Right atrium auricular region (tissue), 2 donors: ENCODE results near the gene DYRK1A. TPM values are rescaled to one million over a fixed set of nuclear protein-coding genes. Genes with fewer than 3 reads are reported as not detected.

Experiments used
- DNase-seq: peaks from one replicate; pipeline ENCODE4 v3.0.0-alpha.2; 2019; ENCODE audit warnings: low spot score
- H3K27ac ChIP-seq, 2 donors: fragments of 200-600 bp; sonication (generic); 1 replicate in 1 of 2; 2 replicates in 1 of 2; pipeline ENCODE4 v1.5.1; 2016 to 2019
- H3K27me3 ChIP-seq, 2 donors: fragments of 200-600 bp; sonication (generic); one replicate each; pipeline versions ENCODE4 v1.5.1 to v1.6.0; 2017 to 2019
- H3K36me3 ChIP-seq: fragments of 200-600 bp; sonication (generic); one replicate; pipeline ENCODE4 v1.5.1; 2016
- H3K4me1 ChIP-seq, 2 donors: fragments of 200-600 bp; sonication (generic); one replicate each; pipeline versions ENCODE4 v1.5.1 to v1.6.0; 2017 to 2019
- H3K4me3 ChIP-seq, 2 donors: fragments of 200-600 bp; sonication (generic); 1 replicate in 1 of 2; 2 replicates in 1 of 2; pipeline ENCODE4 v1.5.1; 2017 to 2019; ENCODE audit warnings: mild to moderate bottlenecking in 1 of 2, moderate library complexity in 1 of 2
- H3K9me3 ChIP-seq, 2 donors: fragments of 200-600 bp; sonication (generic); one replicate each; pipeline ENCODE4 v1.5.1; 2019
- total RNA-seq, 2 donors: library from RNA; depleted of rRNA; stranded (reverse); fragments of >200 nt; gene quantifications; one replicate each; pipeline ENCODE4 v1.1.0, GENCODE V29; 2016
- TF ChIP-seq, protein P1 (sequence below), 2 donors: fragments of 200-600 bp; sonication (generic); IDR thresholded peaks; one replicate each; pipeline ENCODE4 v1.5.1; 2019; ENCODE audit warnings: antibody characterized with exemption in 2 of 2

Gene DYRK1A
- total RNA-seq, 2 donors from 2014 or later, result 69.3 to 94.7 TPM

DNA sequence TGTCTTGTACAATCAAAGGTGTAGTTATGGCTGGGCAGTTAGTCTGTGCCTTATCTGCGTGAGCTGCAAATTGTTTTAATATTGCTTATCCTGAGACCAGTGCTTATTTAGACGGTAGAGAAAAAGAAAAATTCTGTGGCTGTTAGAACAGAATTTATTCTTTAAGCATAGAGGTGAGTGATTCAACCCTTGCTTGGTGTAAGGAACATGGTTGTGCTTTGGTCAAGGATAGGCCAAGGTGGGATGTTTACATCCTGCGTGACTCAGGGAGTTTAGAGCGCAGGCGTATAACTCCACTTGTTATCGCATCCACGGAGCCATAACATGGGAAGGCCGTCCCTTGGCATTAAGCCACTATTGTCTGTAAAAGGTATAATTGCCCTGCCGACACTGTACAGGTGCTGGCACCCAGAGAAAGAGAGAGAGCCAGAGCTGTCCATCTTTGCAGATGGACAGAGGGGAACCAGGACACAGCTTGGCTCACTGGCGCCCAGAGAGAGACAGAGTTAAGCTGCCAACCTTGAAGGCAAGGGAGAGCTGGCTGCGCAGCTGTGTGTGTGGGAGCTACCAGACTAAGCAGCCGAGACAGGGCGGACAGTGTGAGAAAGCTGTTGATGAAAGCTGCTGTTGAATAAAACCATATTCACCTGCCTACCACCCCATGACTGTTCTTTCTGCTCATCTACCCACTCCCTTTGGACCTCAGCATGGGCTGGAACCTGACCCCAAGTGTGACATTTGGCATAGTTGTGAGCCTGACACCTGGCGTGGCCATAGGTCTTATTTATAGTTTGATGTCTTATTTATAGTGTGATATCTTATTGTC is 200.4 kb downstream of the DYRK1A start:
- Histone ChIP-seq H3K36me3 (no peaks in the 10 kb centered on the region), H3K4me1 (peaks cover 0 to 24% of the 10 kb centered on the region in 2 donors), H3K27ac (peak overlapping the region; percentile 76 to 99), H3K4me3 (no peak overlapping the region), H3K27me3 (no peaks in the 10 kb centered on the region), H3K9me3 (no peaks in the 10 kb centered on the region)
- TF ChIP-seq, protein P1, sequence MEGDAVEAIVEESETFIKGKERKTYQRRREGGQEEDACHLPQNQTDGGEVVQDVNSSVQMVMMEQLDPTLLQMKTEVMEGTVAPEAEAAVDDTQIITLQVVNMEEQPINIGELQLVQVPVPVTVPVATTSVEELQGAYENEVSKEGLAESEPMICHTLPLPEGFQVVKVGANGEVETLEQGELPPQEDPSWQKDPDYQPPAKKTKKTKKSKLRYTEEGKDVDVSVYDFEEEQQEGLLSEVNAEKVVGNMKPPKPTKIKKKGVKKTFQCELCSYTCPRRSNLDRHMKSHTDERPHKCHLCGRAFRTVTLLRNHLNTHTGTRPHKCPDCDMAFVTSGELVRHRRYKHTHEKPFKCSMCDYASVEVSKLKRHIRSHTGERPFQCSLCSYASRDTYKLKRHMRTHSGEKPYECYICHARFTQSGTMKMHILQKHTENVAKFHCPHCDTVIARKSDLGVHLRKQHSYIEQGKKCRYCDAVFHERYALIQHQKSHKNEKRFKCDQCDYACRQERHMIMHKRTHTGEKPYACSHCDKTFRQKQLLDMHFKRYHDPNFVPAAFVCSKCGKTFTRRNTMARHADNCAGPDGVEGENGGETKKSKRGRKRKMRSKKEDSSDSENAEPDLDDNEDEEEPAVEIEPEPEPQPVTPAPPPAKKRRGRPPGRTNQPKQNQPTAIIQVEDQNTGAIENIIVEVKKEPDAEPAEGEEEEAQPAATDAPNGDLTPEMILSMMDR (IDR thresholded peaks at IDR 0.05), result no peak
- DNase-seq, result no peak

DNA sequence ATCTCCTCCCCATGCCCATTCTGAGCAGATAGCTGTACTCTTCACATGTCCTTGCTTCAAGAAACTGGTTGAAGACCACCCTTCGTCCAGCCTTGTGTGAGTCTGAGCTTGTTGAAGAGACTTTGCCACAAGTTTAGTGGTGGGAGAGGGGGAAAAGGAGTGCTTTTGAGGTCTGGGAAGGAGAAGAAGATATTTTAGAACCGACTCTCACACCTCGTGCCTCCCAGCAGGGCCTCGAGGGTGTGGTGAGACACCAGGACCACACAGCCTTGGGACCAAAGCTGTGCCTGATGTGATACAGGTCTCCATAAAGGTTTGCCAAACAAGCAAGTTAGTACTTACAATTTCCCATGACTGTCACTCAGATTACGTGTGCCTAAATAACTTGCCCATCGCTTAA is 201.8 kb downstream of the DYRK1A start:
- H3K4me1 ChIP-seq, result peaks cover 0 to 14% of the 10 kb centered on the region in 2 donors
- no peaks in the 10 kb centered on the region for H3K9me3 ChIP-seq
- H3K27me3 ChIP-seq, result no peaks in the 10 kb centered on the region
- TF ChIP-seq, protein P1 (IDR thresholded peaks at IDR 0.05), result no peak
- peak overlapping the region; percentile 76 to 99 for H3K27ac ChIP-seq
- DNase-seq, result no peak
- no peaks in the 10 kb centered on the region for H3K36me3 ChIP-seq
- no peak overlapping the region for H3K4me3 ChIP-seq

DNA sequence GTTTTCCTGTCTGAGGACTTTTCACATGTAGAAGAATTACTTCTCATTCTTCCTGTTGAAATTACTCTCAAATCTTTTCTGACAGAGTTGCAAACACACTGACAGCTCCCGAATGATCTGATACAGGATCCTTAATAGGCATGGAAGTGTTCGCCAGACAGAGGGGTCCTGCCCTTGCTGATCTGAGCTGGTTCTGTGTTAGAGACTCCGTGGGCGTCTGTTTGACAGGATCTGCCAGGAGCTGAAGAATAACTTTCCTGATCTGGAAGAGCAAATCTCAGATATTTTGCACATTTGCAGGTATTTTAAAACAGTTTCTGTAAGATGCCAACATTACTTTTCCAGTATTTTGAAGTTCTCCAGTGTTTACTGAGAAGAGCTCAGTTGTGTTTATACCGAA is 202.3 kb downstream of the DYRK1A start:
- DNase-seq, result no peak
- TF ChIP-seq, protein P1 (IDR thresholded peaks at IDR 0.05), result no peak
- H3K27ac ChIP-seq, result peak overlapping the region in 1 of 2 donors; percentile 76

DNA sequence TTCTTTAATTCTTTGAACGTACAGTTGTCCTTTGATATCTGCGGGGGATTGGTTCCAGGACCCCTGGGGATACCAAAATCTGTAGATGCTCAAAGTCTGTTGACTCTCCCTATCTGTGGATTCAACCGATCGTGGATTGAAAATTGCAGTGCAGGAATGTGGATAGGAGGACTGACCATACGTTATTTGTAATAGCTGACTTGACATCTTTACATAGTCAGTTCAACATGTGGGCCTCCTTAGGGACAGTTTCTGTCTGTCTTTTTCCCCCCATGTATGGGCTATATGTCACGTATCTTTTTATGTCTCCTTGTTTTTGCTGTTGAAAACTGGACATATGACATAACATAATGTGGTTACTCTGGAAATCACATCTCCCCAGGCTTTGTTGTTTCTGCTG is 204.9 kb downstream of the DYRK1A start:
- Histone ChIP-seq H3K9me3 (no peaks in the 10 kb centered on the region), H3K27me3 (no peaks in the 10 kb centered on the region), H3K4me1 (no peaks in the 10 kb centered on the region), H3K36me3 (no peaks in the 10 kb centered on the region), H3K4me3 (no peak overlapping the region), H3K27ac (no peak overlapping the region)
- DNase-seq, result no peak
- TF ChIP-seq, protein P1 (IDR thresholded peaks at IDR 0.05), result no peak

More for the DNA sequence above, 202.3 kb downstream of the DYRK1A start:
- Histone ChIP-seq H3K27me3 (no peaks in the 10 kb centered on the region), H3K4me1 (peaks cover 0 to 14% of the 10 kb centered on the region in 2 donors), H3K36me3 (no peaks in the 10 kb centered on the region), H3K9me3 (no peaks in the 10 kb centered on the region), H3K4me3 (no peak overlapping the region)

DNA sequence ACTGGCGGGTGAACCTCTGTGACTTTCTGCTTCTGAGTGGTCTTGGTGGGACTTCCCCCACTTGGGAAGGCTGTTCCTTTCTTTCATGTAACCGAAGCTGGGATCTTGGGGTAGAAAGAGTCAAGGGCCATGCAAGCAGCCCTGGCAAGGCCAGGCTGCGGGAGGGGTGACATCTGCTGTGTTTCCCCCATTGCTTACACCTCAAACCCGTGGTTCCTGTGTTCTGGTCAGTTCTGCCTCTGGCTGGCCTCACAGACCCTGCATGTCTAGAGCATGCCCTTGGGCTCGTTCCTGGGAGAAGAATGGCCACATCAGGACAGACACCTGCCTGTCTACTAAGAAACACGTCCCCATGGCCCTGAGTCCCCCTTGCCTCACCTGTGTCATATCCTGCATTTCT is 207.7 kb downstream of the DYRK1A start:
- Histone ChIP-seq H3K36me3 (no peaks in the 10 kb centered on the region), H3K4me3 (no peak overlapping the region), H3K9me3 (peaks cover 0 to 15% of the 10 kb centered on the region in 2 donors), H3K27ac (no peak overlapping the region), H3K27me3 (no peaks in the 10 kb centered on the region), H3K4me1 (no peaks in the 10 kb centered on the region)
- TF ChIP-seq, protein P1 (IDR thresholded peaks at IDR 0.05), result no peak
- no peak for DNase-seq
